ENCODE results near the gene MYL5.
"Not testable (repeated sequence)": the region's sequence is repeated elsewhere in the genome, so short reads cannot be mapped to it uniquely, and the experiment has no call there.

The MYL5 gene

DNA sequence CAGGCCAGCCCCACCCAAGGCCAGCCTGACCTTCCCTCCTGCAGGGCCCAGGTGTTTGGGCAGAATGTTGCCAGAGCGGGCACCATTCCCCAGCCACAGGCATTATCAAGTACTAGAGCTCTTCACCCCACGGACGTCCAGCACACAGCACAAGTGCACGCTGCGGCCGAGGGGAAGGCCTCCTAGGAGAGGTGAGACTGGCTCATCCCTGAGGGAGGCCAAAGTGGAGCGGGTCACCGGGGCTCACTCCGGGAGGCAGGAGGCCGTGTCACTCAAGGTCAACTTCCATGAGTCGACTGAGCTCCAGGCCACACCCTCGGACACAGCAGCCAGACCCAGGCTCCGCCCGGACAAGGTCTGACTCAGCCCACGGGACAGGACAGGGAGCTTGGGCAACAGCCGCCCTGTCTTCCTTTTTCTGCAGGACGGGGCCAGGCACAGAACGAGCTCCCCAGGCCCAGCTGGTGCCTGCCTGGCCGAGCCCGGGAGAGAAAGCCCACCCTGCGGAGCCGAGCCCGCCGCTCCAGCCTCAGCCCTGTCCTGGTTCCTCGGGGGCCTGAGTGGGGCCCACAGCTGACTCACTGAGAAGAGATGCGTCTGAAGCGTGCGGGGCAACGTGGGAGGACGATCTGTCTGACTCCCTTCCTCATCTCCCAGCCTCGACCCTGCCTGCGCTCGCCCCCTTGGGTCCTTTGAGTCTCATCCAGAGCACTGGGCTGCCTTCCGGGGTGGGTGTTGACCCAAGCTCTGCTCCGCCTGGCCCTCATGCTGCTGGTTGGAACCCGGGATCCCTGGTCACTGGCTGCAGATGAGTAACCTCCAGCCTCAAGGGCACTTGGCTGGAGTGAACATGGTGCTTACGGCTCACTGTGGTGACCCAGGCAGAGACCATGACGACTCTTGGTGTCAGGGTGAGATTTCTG is 13.0 kb downstream of the MYL5 start:
- DNase-seq: no peak

DNA sequence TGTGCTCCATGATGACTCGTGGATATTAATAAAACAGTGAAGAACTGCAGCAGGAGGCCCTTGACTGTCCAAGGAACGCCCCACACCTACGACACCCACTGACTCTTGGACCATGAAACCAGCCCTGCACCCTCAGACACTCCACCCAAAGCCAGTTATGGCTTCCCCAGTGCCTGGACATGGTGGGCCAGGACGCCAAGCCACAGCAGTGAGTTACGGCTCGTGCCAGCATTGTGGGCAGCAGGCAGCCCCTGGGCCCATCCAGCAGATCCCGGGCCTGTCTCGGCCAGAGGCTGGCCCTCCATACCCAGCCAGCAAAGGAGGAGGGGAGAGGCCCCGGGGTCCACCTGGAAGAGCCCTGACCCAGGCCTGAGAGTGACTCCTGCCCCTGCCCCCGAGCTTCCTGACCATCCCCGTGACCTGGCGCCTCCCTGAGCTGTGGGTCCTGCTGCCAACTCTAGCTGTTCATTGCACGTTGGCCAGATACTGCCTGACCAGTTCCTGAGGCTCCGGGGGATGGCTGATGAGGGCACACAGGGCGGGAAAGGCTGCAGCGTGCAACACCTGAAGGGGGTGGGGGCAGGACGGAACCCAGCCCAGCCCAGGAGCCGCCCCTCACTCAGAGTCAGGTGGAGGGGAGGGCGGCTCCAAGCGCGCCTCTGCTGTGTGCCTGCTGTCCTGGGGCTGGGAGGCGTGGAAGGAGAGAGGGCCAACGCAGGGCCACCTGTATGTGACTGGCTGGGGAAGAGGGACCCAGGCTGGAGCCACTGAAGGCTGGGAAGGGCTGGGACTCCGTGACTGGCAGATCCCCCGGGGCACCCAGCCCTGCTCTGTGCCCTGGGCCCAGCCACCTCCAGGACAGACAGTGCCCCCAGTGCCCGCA is 13.9 kb downstream of the MYL5 start:
- no peak for DNase-seq

DNA sequence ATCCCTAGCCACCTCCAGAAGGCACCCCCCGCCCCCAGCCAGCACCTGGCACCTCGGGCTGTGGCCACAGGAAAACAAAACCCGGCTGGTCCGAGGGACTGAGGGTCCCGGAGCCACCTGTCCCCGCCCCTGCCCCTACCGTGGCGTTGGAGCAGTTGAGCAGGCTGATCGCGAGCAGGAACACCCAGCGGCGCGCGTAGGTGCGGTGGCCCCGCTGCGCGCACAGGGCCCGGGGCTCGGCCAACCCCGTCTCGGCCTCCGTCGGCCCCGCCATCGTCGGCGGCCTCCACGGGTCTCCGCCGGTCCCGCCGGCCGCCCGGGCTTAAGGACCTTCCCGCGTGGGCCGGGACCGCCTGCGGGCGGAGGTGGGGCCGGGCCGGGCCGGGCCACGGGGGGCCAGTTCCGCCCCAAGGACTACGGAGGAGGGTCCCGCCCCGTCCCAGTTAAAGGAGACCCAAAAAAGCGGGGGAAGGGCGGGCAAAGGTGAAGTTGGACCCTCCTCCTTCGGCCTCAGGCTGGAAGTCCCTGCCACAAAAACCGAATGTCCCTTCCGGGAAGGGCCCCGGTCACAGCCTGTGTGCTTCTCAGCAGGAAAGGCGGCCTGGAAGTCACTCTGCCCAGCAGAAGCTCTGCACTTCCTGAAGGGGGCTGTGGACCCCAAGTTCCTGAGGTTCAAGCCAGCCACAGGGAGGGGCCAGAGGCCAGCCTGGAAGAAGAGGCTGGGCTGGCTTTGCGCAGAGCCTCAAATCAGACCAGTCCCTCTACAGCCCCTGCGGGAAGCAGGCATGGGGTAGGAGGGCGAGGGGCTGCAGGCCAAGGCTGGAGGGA is 14.7 kb downstream of the MYL5 start, which contains the start of gene SLC49A3:
TSS of gene SLC49A3 (minus strand) at position 298 of the 828 bp plus-strand sequence. CDS start at position 274, 24 bp downstream.
- no peak for DNase-seq

GRCh38 chr4:689723-690122 is 15.4 kb downstream of the MYL5 start:
- no peak for DNase-seq

- DNase-seq: no peak
These were observed 18.6 kb downstream of the MYL5 start for GRCh38 chr4:692771-693554.

DNA sequence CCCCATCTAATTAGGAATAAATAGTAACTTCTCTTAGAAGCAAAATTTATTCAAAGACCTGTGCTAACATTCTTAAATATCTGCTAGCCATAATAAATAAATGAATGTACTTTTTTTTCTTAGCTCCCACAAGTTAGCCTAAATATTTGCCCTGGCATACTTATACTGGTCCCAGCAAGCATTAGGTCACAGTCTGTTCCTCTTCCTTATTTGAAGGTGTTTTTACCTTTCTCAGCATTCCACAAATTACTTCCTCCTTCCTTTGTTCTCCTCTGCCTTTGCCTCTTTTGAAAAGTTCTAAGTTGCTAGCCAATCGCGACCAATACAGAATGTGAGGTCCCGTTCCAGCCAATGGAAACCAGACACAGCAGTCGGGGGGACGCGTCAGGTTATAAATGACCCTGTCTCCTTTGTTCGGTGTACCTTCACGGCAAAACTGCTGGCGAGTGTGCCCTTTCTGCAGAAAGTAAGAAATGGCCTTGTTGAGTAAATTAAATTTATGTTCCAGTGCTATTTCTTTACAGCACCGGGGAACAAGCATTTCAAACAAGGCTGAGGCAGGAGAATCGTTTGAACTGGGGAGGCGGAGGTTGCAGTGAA is 20.1 kb downstream of the MYL5 start:
- DNase-seq: not testable (repeated sequence)

DNA sequence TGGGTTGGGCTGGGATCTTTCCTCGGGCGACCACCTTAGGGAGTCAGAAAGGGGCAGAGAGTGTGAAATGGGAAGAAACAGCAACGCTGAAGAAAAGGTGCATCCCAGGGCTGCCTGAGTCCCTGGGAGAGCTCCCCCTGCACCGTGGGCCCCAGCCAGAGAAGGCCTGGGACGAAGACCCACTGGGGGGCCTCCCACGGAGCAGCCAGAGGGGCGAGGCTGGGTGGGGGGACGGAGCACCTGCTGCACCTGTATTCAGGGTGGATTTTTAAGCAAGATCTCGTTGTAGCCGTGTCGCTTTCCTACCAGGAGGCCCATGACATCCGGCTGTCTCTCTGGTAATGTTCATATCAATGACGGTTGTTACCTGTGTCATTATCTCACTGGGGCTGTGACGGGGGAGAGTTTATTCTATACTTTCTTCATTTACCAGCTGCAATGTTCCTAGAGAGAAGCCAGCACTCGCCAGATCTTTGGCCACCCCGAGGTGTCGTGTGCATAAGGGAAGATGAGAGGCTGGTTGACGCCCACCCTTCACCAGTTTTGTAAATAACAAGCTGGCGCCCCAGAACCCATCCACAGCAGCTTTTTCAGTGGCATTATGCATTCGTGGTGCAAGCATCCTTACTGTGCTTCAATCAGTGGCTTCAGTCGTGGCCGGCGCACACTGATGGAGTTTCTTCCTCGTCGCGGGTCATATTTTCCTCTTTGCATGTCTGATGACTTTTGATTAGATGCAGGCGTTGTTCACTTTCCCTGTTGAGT is 25.7 kb downstream of the MYL5 start:
- DNase-seq: no peak

DNA sequence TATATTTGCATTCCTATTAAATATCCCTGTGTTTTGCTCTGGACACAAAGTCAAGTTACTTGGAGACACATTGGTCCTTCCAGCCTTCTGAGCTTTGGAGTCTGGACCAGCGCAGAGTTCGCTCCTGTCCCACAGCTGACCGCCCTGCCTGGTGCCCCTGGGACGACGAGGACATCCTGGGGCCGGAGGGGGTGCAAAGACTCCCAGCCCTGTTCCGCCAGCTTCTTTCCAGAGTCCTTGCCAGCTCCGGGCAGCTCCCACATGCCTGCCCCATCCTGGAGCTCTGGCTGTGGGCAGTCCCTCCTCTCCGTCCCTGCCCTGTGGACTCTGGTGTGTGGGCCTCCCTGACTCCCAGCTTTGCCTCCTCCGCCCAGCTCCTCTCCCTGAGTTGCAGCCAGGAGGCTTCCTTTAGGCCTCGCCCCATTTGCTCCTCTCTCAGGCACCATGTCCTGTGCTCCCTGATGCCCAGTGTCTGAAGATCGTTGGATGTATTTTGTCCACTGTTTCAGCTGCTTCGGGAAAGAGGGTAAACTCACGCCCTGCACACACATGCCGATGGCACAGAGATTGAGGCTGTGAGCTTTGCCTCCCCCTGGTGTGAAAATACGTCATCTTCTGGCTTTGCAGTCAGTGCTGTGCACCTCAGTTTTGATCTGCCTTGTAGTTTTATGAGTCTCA is 26.4 kb downstream of the MYL5 start:
- DNase-seq: no peak

GRCh38 chr4:702618-703048 is 28.3 kb downstream of the MYL5 start:
- DNase-seq: no peak

GRCh38 chr4:703336-704197 is 29.2 kb downstream of the MYL5 start:
- DNase-seq: no peak

- no peak for DNase-seq
These were observed 30.0 kb downstream of the MYL5 start for GRCh38 chr4:704198-704891.

GRCh38 chr4:704971-705277 is 30.6 kb downstream of the MYL5 start:
- no peak for DNase-seq

- peak; percentile 56 for DNase-seq
These were observed 31.1 kb downstream of the MYL5 start, which contains the start of gene PCGF3 for GRCh38 chr4:705278-706082. PCGF3 (plus strand) TSS chr4:705832; CDS start chr4:733681, 27,849 bp downstream.

DNA sequence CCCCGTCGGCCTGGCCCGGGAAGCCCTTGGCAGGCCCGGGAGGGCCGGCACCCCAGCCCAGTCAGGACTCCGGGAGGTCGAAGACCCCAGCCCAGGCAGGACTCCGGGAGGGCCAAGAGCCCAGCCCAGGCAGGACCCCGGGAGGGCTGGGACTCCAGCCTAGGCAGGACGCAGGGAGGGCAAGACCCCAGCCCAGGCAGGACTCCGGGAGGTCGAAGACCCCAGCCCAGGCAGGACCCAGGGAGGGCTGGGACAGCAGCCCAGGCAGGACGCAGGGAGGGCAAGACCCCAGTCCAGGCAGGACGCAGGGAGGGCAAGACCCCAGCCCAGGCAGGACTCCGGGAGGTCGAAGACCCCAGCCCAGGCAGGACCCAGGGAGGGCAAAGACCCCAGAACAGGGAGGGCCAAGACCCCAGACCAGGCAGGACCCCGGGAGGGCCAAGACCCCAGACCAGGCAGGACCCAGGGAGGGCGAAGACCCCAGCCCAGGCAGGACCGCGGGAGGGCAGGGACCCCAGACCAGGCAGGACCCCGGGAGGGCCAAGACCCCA is 31.8 kb downstream of the MYL5 start:
- DNase-seq: not testable (repeated sequence)

- DNase-seq: no peak
These were observed 32.7 kb downstream of the MYL5 start for GRCh38 chr4:706834-707598.

GRCh38 chr4:707929-708630 is 33.7 kb downstream of the MYL5 start:
- no peak for DNase-seq

Measured in NCI-H1694 treated with DMSO at 0.1 percent for 48 hours (cell line).